HUES48 (cell line): Measurements from ENCODE around the gene TGFB3.
A peak's percentile ranks its signal among the peaks of the same experiment; 100 is the strongest.

ENCODE experiments used
- H3K27ac ChIP-seq: one replicate; pipeline ENCODE4 v1.7.0; 2013; ENCODE audit warnings: low read depth, low read length, inconsistent platforms
- H3K27me3 ChIP-seq: 2 replicates; pipeline ENCODE4 v1.6.1; 2013; ENCODE audit warnings: mild to moderate bottlenecking, low read length; ENCODE audit not compliant: control insufficient read depth, insufficient read depth
- H3K36me3 ChIP-seq: 2 replicates; pipeline ENCODE4 v1.6.1; 2013; ENCODE audit warnings: low read length; ENCODE audit not compliant: control insufficient read depth, insufficient read depth
- H3K4me1 ChIP-seq: 2 replicates; pipeline ENCODE4 v1.6.1; 2013; ENCODE audit warnings: mild to moderate bottlenecking, low read length; ENCODE audit not compliant: control insufficient read depth, insufficient read depth
- H3K4me3 ChIP-seq: 2 replicates; pipeline ENCODE4 v1.5.1; 2013; ENCODE audit warnings: mild to moderate bottlenecking, low read depth, low read length
- H3K9ac ChIP-seq: 2 replicates; pipeline ENCODE4 v1.6.1; 2013; ENCODE audit warnings: mild to moderate bottlenecking, low read depth, low read length, moderate library complexity
- H3K9me3 ChIP-seq: 2 replicates; pipeline ENCODE4 v1.6.1; 2013; ENCODE audit warnings: low read length; ENCODE audit not compliant: control insufficient read depth, insufficient read depth

Gene TGFB3

DNA sequence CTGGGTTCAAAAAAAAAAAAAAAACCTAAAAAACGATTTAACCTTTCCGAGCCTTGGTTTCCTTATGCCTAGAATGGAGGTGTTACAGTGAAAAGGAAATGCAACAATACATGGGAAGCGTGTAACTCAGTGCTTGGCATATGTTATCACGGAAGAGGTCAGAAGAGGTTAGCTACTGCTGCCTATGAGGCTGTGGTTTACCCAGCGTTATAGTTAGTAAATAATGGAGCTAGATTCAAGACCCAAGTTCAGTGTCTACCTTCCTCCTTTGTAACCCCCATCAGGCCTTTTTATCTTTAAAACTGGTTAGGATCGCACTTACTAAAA lies 4.6 kb upstream of the TGFB3 start:
- peaks cover 14% of the 10 kb centered on the region for H3K36me3 ChIP-seq
- peak overlapping the region; percentile 75; the same call in 1 of the 2 replicates for H3K9ac ChIP-seq
- peaks cover 31% of the 10 kb centered on the region for H3K27me3 ChIP-seq
- no peaks in the 10 kb centered on the region for H3K9me3 ChIP-seq
- H3K4me3 ChIP-seq: peak overlapping the region; percentile 94
- H3K27ac ChIP-seq: no peak overlapping the region
- peaks cover 15% of the 10 kb centered on the region for H3K4me1 ChIP-seq

DNA sequence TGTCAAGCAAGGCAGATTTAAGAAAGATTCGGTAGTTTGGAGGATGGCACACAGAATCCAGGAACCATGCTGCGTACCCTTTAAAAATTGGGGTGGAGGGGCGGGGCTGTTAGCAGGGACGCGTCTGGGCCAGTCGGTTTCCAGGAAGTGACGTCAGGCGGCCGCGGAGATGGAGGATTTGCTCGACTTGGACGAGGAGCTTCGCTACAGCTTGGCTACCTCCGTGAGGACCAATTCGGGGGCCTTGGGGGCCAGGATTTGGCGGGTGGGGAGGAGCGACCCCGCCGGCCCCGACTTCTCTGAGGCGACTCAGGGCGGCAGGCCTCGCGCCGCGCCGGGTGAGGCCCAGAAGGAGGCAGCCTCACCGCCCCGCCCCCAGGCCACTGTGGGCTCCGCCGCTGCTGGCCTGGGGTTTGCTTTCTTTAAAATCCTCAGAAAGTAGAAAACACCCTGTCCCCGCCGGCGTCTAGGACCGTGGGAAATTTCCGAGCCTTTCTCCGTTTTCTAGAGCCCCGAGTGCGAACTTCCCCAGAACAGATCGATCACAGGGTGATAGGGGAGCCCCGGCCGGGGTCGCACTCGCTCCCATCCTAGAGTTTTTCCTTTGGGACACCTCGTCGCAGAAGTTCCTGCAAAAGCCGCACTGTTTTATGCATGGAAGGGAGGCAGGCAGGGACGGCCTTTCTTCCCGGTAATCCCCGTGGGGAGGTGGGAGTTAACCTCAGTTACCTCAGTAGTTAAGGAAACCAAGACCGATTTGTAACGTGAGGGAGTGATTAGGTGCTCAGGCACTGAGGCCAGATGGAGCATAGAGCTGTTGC lies 4.0 kb upstream of the TGFB3 start, which contains the start of gene IFT43:
TSS of gene IFT43 (plus strand) at position 146 of the 821 bp plus-strand sequence. CDS start at position 170, 24 bp downstream.
- Histone ChIP-seq H3K9ac (peak within 1 kb of the TSS; percentile 75), H3K4me1 (peaks cover 21% of the 10 kb centered on the region), H3K9me3 (no peaks in the 10 kb centered on the region), H3K4me3 (peak within 1 kb of the TSS; percentile 94), H3K27ac (peak within 1 kb of the TSS; percentile 77), H3K27me3 (peaks cover 35% of the 10 kb centered on the region), H3K36me3 (peaks cover 14% of the 10 kb centered on the region)

DNA sequence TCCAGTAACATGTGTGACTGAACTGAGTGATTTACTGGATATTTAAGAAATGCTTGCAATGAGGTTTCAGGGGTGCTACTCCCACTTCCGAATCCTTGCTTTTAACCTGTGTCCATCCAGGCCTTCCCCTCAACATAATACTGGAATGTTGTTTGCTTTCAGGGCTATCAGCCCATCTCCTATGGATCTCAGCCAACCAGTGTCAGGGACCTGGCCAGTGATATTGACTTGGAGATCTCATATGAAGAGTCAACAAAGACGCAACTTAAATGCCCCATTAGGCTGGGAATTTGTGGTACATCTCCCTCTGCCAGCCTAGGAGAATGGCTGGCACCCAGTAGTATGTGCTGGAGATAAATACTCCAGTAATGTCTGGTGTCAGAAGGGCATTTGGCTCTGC lies 2.9 kb upstream of the TGFB3 start:
- no peak overlapping the region for H3K4me3 ChIP-seq

DNA sequence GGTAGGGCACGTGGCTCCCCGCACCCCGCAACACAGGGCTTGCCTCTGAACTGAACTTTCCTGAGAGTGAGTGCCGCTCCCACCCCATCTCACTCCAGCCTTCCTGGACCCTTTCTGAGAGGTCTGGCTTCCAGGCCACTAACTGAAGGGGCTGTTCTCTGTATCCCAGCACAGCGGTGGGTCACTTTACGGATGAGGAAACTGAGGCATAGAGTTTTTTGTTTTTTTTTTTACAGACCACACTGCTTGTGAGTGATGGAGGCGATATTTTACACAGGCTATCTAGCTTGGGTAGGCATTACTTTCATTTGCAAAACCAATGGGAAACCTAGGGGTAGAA lies 1.2 kb upstream of the TGFB3 start:
- H3K27me3 ChIP-seq: peaks cover 39% of the 10 kb centered on the region
- H3K4me1 ChIP-seq: peaks cover 24% of the 10 kb centered on the region
- no peaks in the 10 kb centered on the region for H3K36me3 ChIP-seq
- H3K9me3 ChIP-seq: no peaks in the 10 kb centered on the region
- no peak overlapping the region for H3K9ac ChIP-seq
- peak overlapping the region; percentile 78 for H3K4me3 ChIP-seq
- H3K27ac ChIP-seq: no peak overlapping the region

More for the DNA sequence above, 2.9 kb upstream of the TGFB3 start:
- Histone ChIP-seq H3K27me3 (peaks cover 39% of the 10 kb centered on the region), H3K9me3 (no peaks in the 10 kb centered on the region), H3K27ac (no peak overlapping the region), H3K9ac (no peak overlapping the region), H3K4me1 (peaks cover 23% of the 10 kb centered on the region), H3K36me3 (peaks cover 3% of the 10 kb centered on the region; the same call in 1 of the 2 replicates)

DNA sequence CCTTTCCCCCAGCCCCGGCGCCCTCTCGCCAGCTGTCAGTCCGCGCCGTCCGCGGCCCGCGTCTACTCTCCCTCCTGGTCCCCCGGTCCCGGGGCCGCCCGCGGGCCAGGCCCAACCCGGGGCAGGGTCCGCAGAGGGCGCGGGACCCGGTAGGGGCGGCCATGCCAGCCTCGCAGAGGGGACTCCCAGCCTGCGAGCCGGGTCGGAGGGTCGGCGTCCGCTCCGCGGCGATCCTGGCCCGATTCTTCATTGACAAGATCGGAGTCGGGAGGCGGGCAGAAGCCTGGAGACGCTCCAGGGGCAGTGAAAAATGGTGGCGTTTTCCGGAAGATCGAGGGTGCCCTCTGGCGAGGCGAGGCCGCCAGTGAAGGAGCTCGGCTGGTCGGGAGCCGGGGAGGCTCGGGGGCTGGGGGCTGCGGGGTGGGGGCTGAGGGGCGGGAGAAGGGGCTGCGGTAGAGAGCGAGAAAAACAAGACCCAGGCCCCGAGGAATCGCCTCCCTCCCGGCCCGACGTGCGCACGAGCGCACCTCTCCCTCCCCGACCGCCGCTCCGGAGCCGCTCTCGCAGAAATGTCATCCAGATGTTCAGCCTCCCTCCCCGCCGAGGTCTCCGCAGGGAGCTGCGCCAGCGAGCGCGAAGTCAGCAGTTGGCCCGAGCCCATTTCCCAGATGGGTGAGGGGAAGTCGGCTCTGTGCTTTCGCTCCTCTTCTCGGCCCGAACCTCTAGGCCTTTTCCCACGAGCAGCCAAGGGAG lies 647 bp upstream of the TGFB3 start:
- peak overlapping the region; percentile 14 for H3K27ac ChIP-seq
- no peaks in the 10 kb centered on the region for H3K9me3 ChIP-seq
- peaks cover 39% of the 10 kb centered on the region for H3K27me3 ChIP-seq
- peaks cover 30% of the 10 kb centered on the region for H3K4me1 ChIP-seq
- no peaks in the 10 kb centered on the region for H3K36me3 ChIP-seq
- H3K4me3 ChIP-seq: peak overlapping the region; percentile 78
- no peak overlapping the region for H3K9ac ChIP-seq

DNA sequence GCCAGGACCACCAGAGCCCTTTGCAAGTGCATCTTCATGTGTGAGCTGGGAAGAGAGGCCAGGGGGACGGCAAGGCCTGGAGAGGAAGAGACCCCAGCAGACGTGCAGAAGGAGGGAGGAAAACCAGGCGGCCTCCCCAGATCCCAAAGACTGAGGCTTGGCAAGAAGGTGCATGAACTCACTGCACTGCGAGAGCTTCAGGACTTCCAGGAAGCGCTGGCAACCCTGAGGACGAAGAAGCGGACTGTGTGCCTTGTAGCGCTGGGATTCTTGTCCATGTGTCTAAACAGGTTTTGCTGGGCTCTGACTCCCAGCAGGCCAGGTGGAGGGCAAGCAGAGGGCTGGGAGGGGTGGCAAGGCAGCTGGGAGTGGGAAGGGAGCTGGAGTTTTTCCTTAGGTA lies 939 bp downstream of the TGFB3 start:
- Histone ChIP-seq H3K9ac (no peak overlapping the region), H3K9me3 (no peaks in the 10 kb centered on the region), H3K27ac (no peak overlapping the region), H3K27me3 (peaks cover 39% of the 10 kb centered on the region), H3K36me3 (no peaks in the 10 kb centered on the region), H3K4me3 (peak overlapping the region; percentile 78; the same call in 1 of the 2 replicates), H3K4me1 (peaks cover 28% of the 10 kb centered on the region)

DNA sequence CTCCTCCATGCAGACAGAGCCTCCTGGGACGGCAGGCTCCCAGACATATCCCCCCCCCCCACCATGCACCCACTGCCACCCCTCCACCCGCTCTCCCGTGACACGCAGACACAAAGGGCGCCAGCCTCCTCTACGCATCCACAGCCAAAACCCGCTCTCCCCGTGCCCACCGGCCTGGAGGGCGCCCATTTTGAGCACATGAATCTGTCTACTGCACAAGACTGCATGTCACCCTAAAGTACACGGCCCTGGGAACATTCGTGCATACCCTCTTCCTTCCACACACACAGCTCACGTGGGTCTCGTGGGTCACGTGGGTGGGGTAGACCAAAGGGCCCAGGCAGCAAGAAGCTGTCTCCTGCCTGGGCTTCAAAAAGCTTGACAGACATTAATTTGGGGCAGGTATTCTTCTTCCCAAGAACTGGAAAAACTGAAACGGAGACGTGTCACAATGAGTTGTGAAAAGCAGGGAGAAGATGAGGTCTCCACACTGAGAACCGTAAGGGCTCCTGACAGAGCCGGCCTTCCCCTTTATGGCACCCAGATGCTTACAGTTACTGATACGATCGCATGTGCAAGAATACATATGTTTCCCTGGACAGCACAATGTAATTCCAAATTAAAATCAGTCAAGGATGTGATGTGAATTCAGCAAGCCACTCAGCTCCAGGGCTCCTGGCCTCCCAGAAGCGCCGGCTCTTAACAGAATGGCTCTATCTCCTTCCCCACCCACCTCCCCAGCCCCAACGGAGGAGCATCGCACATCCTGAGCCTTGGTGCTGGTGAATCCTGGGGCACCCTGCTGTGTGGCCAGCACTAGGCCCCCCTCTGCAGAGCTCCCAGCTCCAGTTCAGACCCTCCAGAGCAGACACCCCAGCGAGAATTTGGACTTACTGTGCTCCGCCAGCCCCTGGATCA lies 1.9 kb downstream of the TGFB3 start:
- Histone ChIP-seq H3K36me3 (no peaks in the 10 kb centered on the region), H3K27ac (no peak overlapping the region), H3K9ac (no peak overlapping the region), H3K27me3 (peaks cover 35% of the 10 kb centered on the region), H3K4me1 (peaks cover 25% of the 10 kb centered on the region), H3K4me3 (no peak overlapping the region), H3K9me3 (no peaks in the 10 kb centered on the region)

DNA sequence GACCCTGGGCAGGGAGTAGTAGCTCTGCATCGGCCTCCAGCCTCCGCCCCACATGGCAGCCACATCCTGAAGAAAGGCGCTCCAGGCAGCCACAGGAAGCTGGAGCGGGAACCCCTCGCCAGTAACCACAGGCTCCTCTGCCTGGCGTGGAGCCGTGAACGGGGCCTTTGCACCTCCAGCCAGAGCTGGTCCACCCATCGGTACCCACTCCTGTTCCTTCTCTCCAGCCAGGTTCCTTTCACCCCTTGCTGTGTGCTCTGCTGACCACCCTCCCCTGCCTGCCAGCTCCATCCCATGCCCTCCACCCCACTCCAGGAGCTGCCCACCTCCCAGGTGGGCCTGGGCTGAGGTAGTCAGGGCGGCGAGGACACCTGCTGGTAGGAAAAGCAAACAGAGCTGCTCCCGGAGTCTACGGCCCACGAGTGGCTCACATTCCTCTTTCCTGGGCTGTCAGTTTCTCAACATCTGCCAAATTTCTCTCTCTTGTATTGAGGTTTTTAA lies 2.7 kb downstream of the TGFB3 start:
- no peaks in the 10 kb centered on the region for H3K9me3 ChIP-seq
- peaks cover 25% of the 10 kb centered on the region for H3K4me1 ChIP-seq
- no peak overlapping the region for H3K27ac ChIP-seq
- no peak overlapping the region for H3K4me3 ChIP-seq
- H3K27me3 ChIP-seq: peaks cover 27% of the 10 kb centered on the region
- H3K36me3 ChIP-seq: no peaks in the 10 kb centered on the region
- no peak overlapping the region for H3K9ac ChIP-seq

DNA sequence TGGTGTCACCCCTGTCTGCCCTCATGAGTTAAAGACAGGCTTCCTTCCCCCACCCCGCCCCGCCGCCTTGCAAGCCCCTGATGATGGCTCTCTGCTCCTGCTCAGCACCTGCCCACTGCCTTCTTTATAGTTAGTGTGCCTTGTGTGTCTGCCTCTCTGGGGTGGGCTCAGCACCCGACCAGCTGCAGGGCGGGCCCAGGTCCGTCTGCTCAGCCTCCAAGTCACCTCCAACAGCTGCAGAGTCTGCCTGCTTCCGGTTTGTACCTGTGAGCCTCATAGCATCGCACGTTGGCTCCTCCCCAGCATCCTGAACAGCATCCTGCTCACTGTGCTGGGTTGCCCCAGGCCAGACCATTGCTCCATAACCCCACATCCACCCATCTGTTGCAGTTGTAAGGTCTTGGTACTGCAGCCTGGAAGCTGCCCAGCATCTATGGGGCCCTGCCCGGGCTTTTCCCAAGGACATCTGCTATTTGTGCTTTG lies 3.5 kb downstream of the TGFB3 start:
- no peaks in the 10 kb centered on the region for H3K36me3 ChIP-seq
- H3K27ac ChIP-seq: no peak overlapping the region
- H3K4me3 ChIP-seq: no peak overlapping the region

DNA sequence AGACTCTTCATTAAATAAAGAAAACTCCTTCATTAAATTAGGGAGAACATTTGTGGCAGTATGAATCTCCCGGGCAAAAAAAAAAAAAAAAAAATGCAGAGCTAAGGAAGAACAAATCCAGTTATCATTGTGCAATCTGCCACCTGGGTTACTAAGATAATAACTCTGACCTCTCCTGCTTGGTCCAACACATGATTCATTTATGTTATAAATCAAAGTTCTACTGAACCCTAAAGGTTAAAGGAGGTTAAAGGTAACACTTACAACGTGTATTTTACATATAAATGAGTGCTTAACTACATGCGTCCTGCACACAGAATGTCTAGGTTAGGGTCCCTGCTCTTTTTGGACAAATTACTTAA lies 4.2 kb downstream of the TGFB3 start:
- Histone ChIP-seq H3K9me3 (no peaks in the 10 kb centered on the region), H3K4me3 (no peak overlapping the region), H3K4me1 (peaks cover 25% of the 10 kb centered on the region), H3K36me3 (no peaks in the 10 kb centered on the region), H3K27me3 (peaks cover 12% of the 10 kb centered on the region), H3K9ac (no peak overlapping the region), H3K27ac (no peak overlapping the region)

More for the DNA sequence above, 3.5 kb downstream of the TGFB3 start:
- H3K4me1 ChIP-seq: peaks cover 25% of the 10 kb centered on the region
- no peaks in the 10 kb centered on the region for H3K9me3 ChIP-seq
- H3K27me3 ChIP-seq: peaks cover 19% of the 10 kb centered on the region
- no peak overlapping the region for H3K9ac ChIP-seq
